GM10847 (cell line): ENCODE measurements around the gene PRRX2.

Experiments used
- POLR2A ChIP-seq: IDR thresholded peaks from 2 replicates; pipeline ENCODE4 v1.6.1; 2011; ENCODE audit not compliant: insufficient read length; ENCODE audit errors: extremely low read depth

PRRX2 gene

DNA sequence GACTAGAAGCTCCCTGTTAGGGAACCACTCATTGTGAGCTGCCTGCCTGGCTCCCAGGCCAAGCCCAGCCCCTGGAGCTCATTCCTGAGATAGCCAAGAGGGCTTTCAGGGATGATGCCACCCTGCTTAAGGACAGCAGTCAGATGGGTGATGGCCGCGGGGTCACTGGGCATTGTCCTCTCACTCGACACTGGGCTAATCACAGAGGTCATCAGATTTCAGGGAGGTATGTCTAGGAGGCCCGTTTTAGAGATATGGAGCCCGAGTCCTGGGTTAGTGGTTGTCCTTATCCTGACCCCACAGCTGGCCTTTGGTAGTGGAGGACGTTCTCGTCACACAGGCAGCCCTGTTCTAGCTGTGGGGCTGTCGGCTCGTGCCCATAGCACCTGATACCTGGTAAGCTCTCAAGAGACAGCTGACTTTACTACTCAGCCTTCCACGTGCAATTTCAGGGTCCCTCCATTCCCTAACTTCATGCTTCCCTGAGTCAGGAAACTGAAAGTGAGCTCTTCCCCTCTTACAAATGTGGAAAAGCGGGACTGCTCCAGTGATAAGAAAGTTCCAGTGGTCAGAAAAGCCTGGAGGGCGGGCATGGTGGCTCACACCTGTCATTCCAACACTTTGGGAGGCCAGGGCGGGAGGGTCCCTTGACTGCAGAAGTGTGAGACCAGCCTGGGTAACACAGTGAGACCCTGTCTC lies 94.5 kb downstream of the PRRX2 start:
- no peak for TF ChIP-seq POLR2A

GRCh38 chr9:129761293-129761900 lies 96.0 kb downstream of the PRRX2 start:
- no peak for TF ChIP-seq POLR2A

GRCh38 chr9:129761901-129762369 lies 96.5 kb downstream of the PRRX2 start:
- TF ChIP-seq POLR2A: no peak

DNA sequence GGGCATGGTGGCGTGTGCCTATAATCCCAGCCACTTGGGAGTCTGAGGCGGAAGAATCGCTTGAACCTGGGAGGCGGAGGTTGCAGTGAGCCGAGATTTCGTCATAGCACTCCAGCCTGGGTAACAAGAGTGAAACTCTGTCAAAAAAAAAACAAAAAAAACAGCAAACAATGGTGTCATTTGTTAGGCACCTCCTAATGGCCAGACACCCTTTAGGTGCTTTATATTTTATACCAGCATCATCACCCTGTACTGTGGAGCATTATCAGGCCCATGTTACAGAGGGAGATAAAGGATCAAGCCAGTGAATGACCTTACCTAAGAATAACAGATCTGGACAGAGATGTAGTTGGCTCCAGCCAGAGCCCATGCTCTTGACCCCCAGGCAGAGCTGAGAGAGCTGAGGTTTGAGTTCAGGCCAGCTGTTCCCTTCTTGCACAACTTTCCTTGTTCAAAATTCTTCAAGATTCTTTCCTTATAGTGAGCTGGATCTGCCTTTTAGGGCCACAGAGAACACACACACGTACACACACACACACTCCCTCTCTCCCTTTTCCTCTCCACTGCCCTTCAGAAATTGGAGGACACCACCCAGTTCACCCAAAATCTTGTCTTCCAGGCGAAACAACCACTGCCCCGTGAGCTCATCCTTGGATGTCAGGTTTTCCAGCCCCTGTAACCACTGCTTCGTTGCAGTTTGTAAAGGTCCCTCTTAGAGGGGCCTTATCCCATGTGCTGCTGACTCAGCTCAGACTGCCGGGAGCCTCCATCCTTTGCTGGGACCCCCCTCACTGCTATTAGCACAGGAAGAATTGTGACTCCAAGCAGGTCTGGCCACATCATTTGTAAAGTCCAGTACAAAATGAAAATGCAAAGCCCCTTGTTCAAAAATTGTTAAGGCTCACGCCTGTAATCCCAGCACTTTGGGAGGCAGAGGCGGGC lies 97.8 kb downstream of the PRRX2 start:
- no peak for TF ChIP-seq POLR2A

GRCh38 chr9:129765764-129766317 lies 100.4 kb downstream of the PRRX2 start:
- no peak for TF ChIP-seq POLR2A

- TF ChIP-seq POLR2A: no peak
Measured at GRCh38 chr9:129768486-129768885, 103.0 kb downstream of the PRRX2 start.

DNA sequence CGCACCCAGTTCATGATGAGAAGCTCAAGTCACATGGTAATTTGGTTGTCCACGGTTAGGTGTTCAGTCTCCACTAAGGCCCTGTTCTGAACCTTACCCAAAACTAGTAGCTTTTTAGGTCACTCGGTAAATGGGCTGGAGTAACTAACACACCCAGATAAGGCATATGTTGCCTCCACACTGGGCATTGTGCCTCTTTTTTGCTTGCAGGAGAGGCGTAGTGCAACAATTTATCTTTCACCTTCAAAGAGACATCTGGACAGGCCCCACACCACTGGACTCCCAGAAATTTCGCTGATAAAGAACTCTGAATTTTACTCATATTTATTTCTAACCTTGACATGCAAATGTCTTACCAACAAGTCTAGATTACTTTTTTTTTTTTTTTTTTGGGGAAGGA lies 104.2 kb downstream of the PRRX2 start:
- no peak for TF ChIP-seq POLR2A

GRCh38 chr9:129770741-129771140 lies 105.3 kb downstream of the PRRX2 start:
- no peak for TF ChIP-seq POLR2A
